ENCODE measurements around the gene CCDC39.
"Not testable (repeated sequence)": the region's sequence is repeated elsewhere in the genome, so short reads cannot be mapped to it uniquely, and the experiment has no call there.

Gene CCDC39

GRCh38 chr3:180618563-180618962 lies 60.7 kb downstream of the CCDC39 start:
- DNase-seq, result not testable (repeated sequence)

DNA sequence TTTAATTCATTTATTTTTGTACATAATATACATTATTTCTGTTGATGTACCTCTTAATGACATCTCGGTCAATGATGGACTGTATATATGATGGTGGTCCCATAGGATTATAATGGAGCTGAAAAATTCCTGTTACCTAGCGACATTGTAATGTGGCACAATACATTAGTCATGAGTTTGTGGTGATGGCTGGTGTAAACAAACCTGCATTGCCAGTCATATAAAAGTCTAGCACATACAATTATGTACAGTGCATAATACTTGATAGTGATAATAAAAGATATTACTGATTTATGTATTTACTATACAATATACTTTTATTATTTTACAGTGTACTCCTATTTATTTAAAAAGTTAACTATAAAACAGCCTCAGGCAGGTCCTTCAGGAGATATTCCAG lies 62.2 kb downstream of the CCDC39 start:
- DNase-seq, result no peak

DNA sequence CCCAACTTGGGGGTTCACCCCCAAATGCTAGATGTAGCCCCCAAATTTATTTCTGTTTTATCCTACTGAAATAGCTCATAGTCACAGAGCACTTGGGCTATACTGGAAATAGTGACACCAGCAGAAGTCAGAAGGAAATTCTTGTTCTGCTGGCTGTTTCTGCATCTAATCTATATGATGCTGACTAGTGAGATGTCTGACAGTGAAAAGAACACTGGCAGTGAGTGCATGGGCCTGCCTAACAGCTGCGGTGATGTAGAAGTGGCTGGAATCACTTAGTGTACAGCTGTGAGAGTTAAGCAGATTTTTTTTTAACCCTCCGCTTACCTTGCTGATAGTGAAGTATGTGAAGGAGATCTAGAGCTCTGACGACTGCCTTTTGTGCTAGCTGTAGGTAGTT lies 63.3 kb downstream of the CCDC39 start:
- no peak for DNase-seq

DNA sequence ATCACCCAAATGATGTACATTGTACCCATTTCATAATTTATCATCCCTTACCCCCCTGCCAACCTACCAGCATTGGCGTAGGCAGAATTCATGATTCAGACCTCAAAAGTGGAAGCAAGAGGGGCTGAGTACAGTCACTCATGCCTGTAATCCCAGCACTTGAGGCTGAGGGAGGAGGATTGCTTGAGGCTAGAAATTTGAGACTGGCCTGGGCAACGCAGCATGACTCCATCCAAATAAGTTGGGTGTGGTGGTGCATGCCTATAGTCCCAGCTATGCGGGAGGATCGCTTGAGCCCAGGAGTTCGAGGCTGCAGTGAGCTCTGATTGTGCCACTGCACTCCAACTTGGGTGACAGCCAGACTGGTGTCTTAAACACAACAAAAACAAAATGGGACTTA lies 66.9 kb downstream of the CCDC39 start:
- DNase-seq, result no peak

DNA sequence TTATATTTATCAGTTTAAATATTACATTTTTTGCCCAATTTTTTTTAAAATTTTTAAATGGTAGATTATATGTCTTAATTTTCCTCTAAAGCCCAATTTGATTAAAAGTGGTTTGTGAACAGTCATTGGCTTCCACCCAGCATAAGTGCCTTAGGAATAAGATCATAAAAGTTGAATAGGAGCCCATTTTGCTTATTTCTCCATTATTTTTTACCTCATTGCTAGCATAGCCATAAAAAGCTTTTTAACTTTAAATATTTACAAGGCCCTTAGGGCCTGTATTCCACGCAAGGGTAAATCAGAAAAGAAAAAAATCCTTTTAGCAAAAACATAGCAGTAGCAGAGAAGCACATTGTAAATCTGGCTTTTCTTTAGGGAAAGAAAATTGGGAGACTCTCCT lies 68.3 kb downstream of the CCDC39 start:
- no peak for DNase-seq

- peak; percentile 97 for DNase-seq
These were observed 77.3 kb downstream of the CCDC39 start, which contains the start of gene TTC14 for GRCh38 chr3:180601688-180602666. Gene TTC14, plus strand, starts transcription at chr3:180602163. Its CDS starts 99 bp downstream, at chr3:180602262.

DNA sequence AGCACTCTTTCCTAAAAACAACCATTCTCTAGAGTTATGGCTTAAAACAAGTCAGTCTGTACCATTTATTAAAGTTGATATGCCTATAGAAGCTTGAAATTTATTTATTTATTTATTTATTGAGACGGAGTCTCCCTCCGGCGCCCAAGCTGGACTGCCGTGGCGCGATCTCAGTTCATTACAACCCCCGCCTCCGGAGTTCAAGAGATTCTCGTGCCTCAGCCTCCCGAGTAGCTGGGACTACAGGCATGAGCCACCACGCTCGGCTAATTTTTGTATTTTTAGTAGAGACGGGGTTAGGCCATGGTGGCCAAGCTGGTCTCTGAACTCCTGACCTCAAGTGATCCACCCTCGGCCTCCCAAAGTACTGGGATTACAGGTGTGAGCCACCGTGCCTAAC lies 78.8 kb downstream of the CCDC39 start:
- DNase-seq, result no peak

GRCh38 chr3:180595559-180595935 lies 83.7 kb downstream of the CCDC39 start:
- no peak for DNase-seq

GRCh38 chr3:180594631-180595558 lies 84.4 kb downstream of the CCDC39 start:
- no peak for DNase-seq

GRCh38 chr3:180593631-180594030 lies 85.7 kb downstream of the CCDC39 start:
- DNase-seq, result not testable (repeated sequence)

GRCh38 chr3:180590396-180590795 lies 88.9 kb downstream of the CCDC39 start:
- DNase-seq, result no peak

GRCh38 chr3:180580934-180581333 lies 98.4 kb downstream of the CCDC39 start:
- no peak for DNase-seq

DNA sequence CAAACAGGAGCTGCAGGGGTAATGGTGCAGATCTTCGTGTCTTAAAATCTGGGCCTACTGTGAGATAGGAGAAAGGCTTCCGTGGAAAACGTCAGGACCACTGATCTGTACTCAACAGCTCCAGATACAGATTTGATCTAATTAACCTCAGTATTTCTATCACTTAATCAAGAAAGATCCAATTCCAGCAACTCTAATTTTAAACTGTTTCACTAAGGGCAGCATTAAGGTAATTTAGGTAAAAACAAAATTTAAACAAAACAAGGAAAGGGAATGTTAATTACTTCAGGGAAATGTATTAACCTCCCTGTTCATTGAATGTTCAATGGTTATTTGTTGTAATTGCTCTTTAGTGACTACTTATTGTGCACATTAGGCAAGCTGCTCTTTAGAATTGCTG lies 103.7 kb downstream of the CCDC39 start:
- no peak for DNase-seq

DNA sequence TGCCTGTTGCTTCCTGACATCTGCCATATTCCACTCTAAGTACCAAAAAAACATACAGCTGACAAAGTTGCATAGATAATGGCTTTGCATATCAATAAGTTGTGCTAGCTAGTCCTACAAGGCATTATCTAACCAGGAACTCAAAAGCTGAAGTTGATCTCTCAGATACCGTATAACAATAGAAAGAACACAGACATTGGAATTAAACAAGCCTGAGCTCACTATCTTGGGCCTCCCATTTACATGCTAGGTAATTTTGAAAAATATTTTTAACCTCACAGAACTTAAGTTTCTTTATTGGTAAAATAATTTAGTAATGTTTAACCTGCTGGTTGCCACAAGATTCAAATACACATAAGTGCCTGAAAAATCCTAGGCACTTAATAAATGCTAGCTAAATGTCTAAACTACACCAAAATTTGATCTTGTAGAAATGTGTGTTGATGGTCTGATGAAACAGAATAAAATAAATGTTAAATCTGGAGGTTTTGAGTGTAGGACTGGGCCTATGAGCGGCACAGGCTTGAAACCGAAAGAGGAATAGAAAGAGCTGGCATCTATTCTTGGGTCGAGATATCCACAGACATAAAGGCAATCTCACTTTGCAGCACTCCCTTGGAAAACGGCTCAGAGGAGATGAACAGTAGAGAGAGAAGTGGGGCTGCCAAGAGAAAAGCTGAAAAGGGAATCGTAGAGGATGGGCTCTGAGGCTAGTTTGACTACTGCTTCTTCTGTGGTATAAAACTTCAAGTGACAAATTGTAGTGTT lies 107.3 kb downstream of the CCDC39 start:
- DNase-seq, result no peak

DNA sequence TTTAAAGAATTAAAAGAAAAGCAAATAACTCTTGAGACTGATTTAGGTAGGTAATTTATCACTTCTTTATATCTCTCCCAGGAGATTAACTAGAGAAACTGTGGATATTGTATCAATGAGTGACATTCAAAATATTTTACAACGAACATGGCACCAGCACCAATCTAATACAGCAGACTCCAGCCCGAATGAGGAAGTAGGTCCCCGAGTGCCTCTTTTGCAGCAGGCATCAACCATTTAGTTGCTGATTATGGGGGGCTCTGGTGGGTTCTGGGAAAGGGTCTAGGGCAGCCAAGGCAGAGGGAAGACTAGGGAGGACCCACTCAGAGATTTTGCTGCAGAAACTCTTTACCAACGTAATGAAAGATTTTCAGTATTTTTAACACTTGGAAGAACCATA lies 109.1 kb downstream of the CCDC39 start:
- DNase-seq, result no peak

GRCh38 chr3:180564676-180565075 lies 114.6 kb downstream of the CCDC39 start:
- DNase-seq, result no peak

Data from CD4-positive, alpha-beta T cell treated with Interleukin-4 for 4 hours (primary cell).